ENCODE measurements around the gene MCRS1.

Gene MCRS1

GRCh38 chr12:49582850-49583249 is 14.9 kb upstream of the MCRS1 start:
- no peak for DNase-seq (ENCODE audit: low read depth in 2 of 2)

GRCh38 chr12:49582201-49582600 is 14.3 kb upstream of the MCRS1 start:
- DNase-seq (ENCODE audit: low read depth in 2 of 2) = no peak

- peak in 1 of 2 donors; percentile 28 for DNase-seq (ENCODE audit: low read depth in 2 of 2)
These were observed 12.9 kb upstream of the MCRS1 start for GRCh38 chr12:49580572-49581535.

GRCh38 chr12:49578471-49579112 is 10.7 kb upstream of the MCRS1 start:
- DNase-seq (ENCODE audit: low read depth in 2 of 2) = no peak

- no peak for DNase-seq (ENCODE audit: low read depth in 2 of 2)
These were observed 9.8 kb upstream of the MCRS1 start for GRCh38 chr12:49577589-49578315.

GRCh38 chr12:49568442-49569162 is 660 bp upstream of the MCRS1 start:
- DNase-seq (ENCODE audit: low read depth in 2 of 2) = no peak

- DNase-seq (ENCODE audit: low read depth in 2 of 2) = no peak
These were observed 686 bp downstream of the MCRS1 start for GRCh38 chr12:49567302-49567610.

GRCh38 chr12:49566361-49566760 is 1.6 kb downstream of the MCRS1 start:
- DNase-seq (ENCODE audit: low read depth in 2 of 2) = no peak

GRCh38 chr12:49565406-49566265 is 2.3 kb downstream of the MCRS1 start:
- DNase-seq (ENCODE audit: low read depth in 2 of 2) = no peak

GRCh38 chr12:49564686-49565405 is 3.1 kb downstream of the MCRS1 start:
- no peak for DNase-seq (ENCODE audit: low read depth in 2 of 2)

- DNase-seq (ENCODE audit: low read depth in 2 of 2) = no peak
These were observed 3.8 kb downstream of the MCRS1 start for GRCh38 chr12:49563951-49564685.

GRCh38 chr12:49562831-49563230 is 5.1 kb downstream of the MCRS1 start:
- no peak for DNase-seq (ENCODE audit: low read depth in 2 of 2)

GRCh38 chr12:49562233-49562632 is 5.7 kb downstream of the MCRS1 start:
- DNase-seq (ENCODE audit: low read depth in 2 of 2) = no peak

- DNase-seq (ENCODE audit: low read depth in 2 of 2) = no peak
These were observed 7.2 kb downstream of the MCRS1 start for GRCh38 chr12:49560695-49561094.

- DNase-seq (ENCODE audit: low read depth in 2 of 2) = no peak
These were observed 8.8 kb downstream of the MCRS1 start for GRCh38 chr12:49559011-49559675.

- no peak for DNase-seq (ENCODE audit: low read depth in 2 of 2)
These were observed 9.4 kb downstream of the MCRS1 start for GRCh38 chr12:49558526-49558925.

- DNase-seq (ENCODE audit: low read depth in 2 of 2) = no peak
These were observed 10.1 kb downstream of the MCRS1 start for GRCh38 chr12:49557917-49558215.

GRCh38 chr12:49557187-49557916 is 10.6 kb downstream of the MCRS1 start:
- DNase-seq (ENCODE audit: low read depth in 2 of 2) = no peak

All from stimulated activated CD4-positive, alpha-beta T cell treated with anti-CD3 and anti-CD28 coated beads, Interleukin-1b, Interleukin-23, amount 100 ng/mL, for 1 hour (primary cell).